Ascending aorta (tissue), 2 donors: ENCODE measurements around the gene ANK3. TPM values are rescaled to one million over a fixed set of nuclear protein-coding genes. Genes with fewer than 3 reads are reported as not detected.

Experiments
- DNase-seq, 2 donors: peaks; one replicate each; pipeline ENCODE4 v3.0.0-alpha.2; 2019; ENCODE audit warnings: low spot score in 2 of 2
- H3K27ac ChIP-seq, 2 donors: fragments of 200-600 bp; sonication (generic); one replicate each; pipeline ENCODE4 v1.5.1; 2016 to 2017; ENCODE audit warnings: mild to moderate bottlenecking in 1 of 2
- H3K27me3 ChIP-seq: fragments of 200-600 bp; sonication (generic); one replicate; pipeline ENCODE4 v1.5.1; 2017
- H3K36me3 ChIP-seq, 2 donors: fragments of 200-600 bp; sonication (generic); one replicate each; pipeline ENCODE4 v1.5.1; 2016
- H3K4me1 ChIP-seq, 2 donors: fragments of 200-600 bp; sonication (generic); one replicate each; pipeline ENCODE4 v1.5.1; 2016 to 2017; ENCODE audit warnings: mild to moderate bottlenecking in 1 of 2
- H3K4me3 ChIP-seq, 2 donors: fragments of 200-600 bp; sonication (generic); one replicate each; pipeline ENCODE4 v1.5.1; 2016 to 2017; ENCODE audit warnings: mild to moderate bottlenecking in 1 of 2
- H3K9me3 ChIP-seq, 2 donors: fragments of 200-600 bp; sonication (generic); one replicate each; pipeline ENCODE4 v1.5.1; 2016
- CTCF ChIP-seq, 3 experiments: fragments of 200-600 bp in 2 of 3; fragments of 450-650 bp in 1 of 3; sonication (generic) in 2 of 3; IDR thresholded peaks; one replicate each; pipeline ENCODE4 v1.5.1; 2016 to 2019; ENCODE audit warnings: antibody characterized with exemption in 3 of 3, mild to moderate bottlenecking in 1 of 3, moderate library complexity in 1 of 3
- intact Hi-C: fragments of 100-400 bp; cut with DNase I; formaldehyde crosslinking; loops from one replicate; pipeline ENCODE4 v1.15.1; 2023
- total RNA-seq: library from RNA; depleted of rRNA; stranded (reverse); fragments of >200 nt; gene quantifications from one replicate; pipeline ENCODE4 v1.1.0, GENCODE V29; 2016

Gene ANK3
- total RNA-seq, 1 donor from 2014 or later: 28.3 TPM

GRCh38 chr10:60312818-60313588 is 76.7 kb downstream of the ANK3 start:
- no peak for TF ChIP-seq CTCF (IDR thresholded peaks at IDR 0.05)
- H3K4me1 ChIP-seq: no peaks in the 10 kb centered on the region
- no peaks in the 10 kb centered on the region for H3K36me3 ChIP-seq
- H3K27me3 ChIP-seq: no peaks in the 10 kb centered on the region
- no peaks in the 10 kb centered on the region for H3K9me3 ChIP-seq
- intact Hi-C loops: no loop called here
- DNase-seq: no peak
- no peak overlapping the region for H3K27ac ChIP-seq
- H3K4me3 ChIP-seq: no peak overlapping the region

GRCh38 chr10:60311821-60312220 is 77.9 kb downstream of the ANK3 start:
- Histone ChIP-seq H3K36me3 (no peaks in the 10 kb centered on the region), H3K27me3 (no peaks in the 10 kb centered on the region), H3K4me1 (no peaks in the 10 kb centered on the region), H3K4me3 (no peak overlapping the region), H3K9me3 (no peaks in the 10 kb centered on the region), H3K27ac (no peak overlapping the region)
- no peak for DNase-seq
- intact Hi-C loops: no loop called here
- no peak for TF ChIP-seq CTCF (IDR thresholded peaks at IDR 0.05)

GRCh38 chr10:60310740-60311139 is 78.9 kb downstream of the ANK3 start:
- no peaks in the 10 kb centered on the region for H3K4me1 ChIP-seq
- no peaks in the 10 kb centered on the region for H3K36me3 ChIP-seq
- intact Hi-C loops: no loop called here
- H3K4me3 ChIP-seq: no peak overlapping the region
- no peak overlapping the region for H3K27ac ChIP-seq
- TF ChIP-seq CTCF (IDR thresholded peaks at IDR 0.05): no peak
- no peak for DNase-seq
- H3K9me3 ChIP-seq: no peaks in the 10 kb centered on the region
- H3K27me3 ChIP-seq: no peaks in the 10 kb centered on the region

GRCh38 chr10:60309891-60310290 is 79.8 kb downstream of the ANK3 start:
- Histone ChIP-seq H3K27me3 (no peaks in the 10 kb centered on the region), H3K9me3 (no peaks in the 10 kb centered on the region), H3K27ac (no peak overlapping the region), H3K36me3 (no peaks in the 10 kb centered on the region), H3K4me3 (no peak overlapping the region), H3K4me1 (no peaks in the 10 kb centered on the region)
- no peak for TF ChIP-seq CTCF (IDR thresholded peaks at IDR 0.05)
- DNase-seq: no peak
- intact Hi-C loops: no loop called here

- H3K36me3 ChIP-seq: no peaks in the 10 kb centered on the region
- TF ChIP-seq CTCF (IDR thresholded peaks at IDR 0.05): no peak
- no peak overlapping the region for H3K27ac ChIP-seq
- no peaks in the 10 kb centered on the region for H3K27me3 ChIP-seq
- H3K4me1 ChIP-seq: no peaks in the 10 kb centered on the region
- H3K9me3 ChIP-seq: no peaks in the 10 kb centered on the region
- intact Hi-C loops: no loop called here
- no peak overlapping the region for H3K4me3 ChIP-seq
- DNase-seq: no peak
Observed at GRCh38 chr10:60309371-60309770, 80.3 kb downstream of the ANK3 start.
